HG03060 (cell line): Measurements from ENCODE around the gene RAB44.
"Not testable (repeated sequence)": the region's sequence is repeated elsewhere in the genome, so short reads cannot be mapped to it uniquely, and the experiment has no call there.

Experiments used
- ATAC-seq: cut with Tn5 transposase; IDR thresholded peaks from one replicate; pipeline ENCODE4 v1.9.1; 2021; ENCODE audit warnings: low read depth, moderate number of reproducible peaks; ENCODE audit not compliant: unreplicated experiment

The RAB44 gene

DNA sequence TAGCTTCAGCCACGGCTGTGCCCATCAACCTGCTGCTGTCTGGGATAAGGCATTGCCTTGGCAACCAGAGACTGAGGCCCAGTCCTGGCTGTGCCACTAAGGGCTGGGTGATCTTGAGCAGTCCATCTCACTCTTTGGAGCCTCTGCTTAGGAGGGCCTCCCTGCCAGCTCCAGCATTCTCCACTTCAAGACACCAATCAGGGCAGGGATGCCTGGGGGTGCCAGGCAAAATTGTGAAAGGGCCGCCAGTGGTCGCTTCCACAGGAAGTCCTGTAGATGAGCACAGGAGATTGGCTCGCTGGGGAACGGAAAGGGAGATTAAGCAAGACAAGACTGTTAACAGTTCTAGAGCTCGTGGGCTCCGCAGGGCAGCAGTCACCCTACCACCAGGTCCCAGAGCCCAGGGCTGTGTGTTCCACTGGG is at the start of gene RAB44:
Gene RAB44, plus strand, starts transcription at position 346 of the 423 bp plus-strand sequence. CDS start 6,410 bp downstream, outside the sequence.
- no peak for ATAC-seq

GRCh38 chr6:36649086-36649485 is 48.5 kb upstream of the RAB44 start:
- ATAC-seq: no peak

DNA sequence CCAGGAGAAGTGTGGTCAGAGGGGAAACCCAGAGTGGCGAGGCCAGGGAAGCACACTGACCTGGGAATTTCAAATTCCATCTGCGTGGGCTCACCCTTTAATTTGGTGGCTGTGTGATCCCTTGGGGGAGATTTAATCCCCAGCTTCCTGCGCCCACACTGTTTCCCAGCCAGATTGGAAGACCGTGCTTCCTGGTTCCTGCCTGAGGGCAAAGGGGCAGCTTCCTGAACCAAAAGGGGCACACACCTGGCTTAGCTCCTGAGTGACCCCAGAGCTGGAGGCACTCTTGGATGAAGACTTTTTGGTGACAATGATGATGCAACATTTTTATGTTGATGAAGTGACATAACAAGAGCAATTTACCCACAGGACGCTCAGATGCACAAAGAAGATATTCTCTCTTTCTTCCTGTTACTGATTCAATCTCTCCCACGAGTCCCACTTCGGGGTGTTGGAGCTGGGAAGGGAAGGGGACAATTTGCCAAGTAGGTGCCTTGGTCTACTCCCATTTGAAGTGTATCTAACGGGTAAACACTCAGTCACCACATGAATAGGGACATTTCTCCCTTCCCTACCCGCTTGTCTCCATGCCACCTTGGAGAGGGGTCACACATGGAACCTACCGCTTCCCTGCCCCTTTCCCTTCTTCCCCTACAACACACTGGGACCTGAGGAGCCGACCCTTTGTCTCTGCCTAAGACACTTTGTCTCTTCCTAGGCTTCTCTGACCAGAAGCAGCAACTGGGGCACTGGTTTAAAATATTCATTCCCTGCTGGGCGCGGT is 47.7 kb upstream of the RAB44 start:
- ATAC-seq: no peak

DNA sequence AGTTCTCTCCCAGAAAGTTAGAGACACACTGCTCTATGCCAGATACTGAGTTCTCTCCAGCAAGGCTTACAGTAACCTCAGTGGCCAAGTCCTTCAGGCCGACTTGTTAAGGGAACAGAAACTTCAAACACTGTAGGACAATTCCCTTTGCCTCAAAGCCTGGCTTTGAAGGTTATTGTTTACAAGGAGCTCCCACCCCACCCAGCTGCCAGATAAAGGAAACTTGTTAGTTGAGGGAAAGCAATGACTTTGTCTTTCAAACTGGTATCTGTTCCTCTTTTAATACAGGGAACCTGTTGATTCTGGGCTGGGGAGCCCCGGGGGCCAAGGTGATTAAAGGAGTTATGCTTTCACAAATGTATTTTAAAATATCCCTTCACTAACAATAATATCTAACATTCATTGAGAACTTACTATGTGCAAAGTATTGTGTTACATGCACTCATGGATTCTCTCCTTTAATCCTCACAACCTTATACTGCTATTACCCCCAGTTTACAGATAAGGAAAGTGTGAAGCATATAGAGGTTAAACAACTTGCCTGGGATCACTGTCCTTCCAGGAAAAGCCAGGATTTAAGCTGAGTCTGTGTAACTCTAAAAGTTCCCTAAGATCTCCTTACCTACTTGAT is 46.7 kb upstream of the RAB44 start:
- ATAC-seq: no peak

DNA sequence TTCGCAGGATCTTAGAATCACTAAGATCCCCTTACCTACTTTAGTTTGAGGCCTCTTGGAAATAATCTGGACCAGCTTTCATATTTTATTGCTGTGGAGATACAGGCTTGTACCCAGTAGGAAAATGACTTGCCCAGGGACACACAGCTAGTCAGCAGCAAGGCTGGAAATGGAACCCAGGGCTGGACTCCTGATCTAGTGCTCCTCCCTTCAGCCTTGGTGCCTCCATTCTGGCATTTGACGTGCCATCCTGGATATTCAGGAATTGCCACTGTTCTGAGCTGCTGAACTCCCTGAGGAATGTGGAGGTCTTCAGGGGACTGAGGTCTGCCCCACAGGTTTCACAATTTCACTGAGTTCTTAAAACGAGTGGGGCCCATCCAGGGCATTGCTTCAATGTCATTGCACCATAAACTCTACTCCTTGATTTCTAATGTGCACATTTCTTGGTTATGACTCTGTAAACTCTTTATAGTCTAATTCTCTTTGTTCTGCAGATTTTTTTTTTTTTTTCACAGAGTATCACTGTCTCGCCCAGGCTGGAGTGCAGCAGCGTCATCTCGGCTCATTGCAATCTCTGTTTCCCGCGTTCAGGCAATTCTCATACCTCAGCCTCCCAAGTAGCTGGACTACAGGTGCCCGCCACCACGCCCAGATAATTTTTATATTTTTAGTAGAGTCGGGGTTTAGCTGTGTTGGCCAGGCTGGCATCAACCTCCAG is 45.8 kb upstream of the RAB44 start:
- ATAC-seq: no peak

DNA sequence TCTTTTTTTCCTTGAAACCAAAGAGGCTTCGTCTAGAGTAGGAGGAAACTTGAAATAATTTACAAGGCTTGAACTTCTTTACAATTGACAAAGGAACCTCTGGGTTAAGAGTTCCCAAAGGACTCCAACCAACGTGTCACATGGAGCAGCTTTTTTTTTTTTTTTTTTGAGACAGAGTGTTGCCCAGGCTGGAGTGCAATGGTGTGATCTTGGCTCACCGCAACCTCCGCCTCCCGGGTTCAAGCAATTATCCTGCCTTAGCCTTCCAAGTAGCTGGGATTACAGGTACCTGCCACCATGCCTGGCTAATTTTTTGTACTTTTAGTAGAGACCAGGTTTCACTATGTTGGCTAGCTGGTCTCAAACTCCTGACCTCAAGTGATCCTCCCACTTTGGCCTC is 43.2 kb upstream of the RAB44 start:
- ATAC-seq: not testable (repeated sequence)

- no peak for ATAC-seq
These were observed 42.4 kb upstream of the RAB44 start for GRCh38 chr6:36655085-36655724.

- no peak for ATAC-seq
These were observed 41.2 kb upstream of the RAB44 start for GRCh38 chr6:36656441-36656840.

DNA sequence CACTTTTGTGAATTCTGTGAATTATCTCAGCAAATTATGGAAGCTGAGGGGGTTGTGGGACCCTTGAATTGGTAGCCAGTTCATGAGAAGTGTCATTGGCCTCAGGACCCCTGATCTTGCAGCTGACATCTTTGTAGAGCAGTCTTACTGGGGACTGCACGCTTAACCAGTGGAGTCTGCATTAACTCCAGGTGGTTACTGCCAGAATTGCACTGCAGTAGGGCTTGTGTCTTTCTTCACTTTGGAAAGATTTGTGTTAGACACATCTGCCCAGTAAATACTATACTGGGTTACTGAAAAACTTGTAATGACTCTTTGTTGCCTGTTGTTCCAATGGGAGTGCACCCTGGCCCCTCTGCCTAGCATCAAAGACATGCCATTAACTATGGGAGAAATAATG is 40.4 kb upstream of the RAB44 start:
- no peak for ATAC-seq

GRCh38 chr6:36657942-36658544 is 39.6 kb upstream of the RAB44 start:
- no peak for ATAC-seq

- ATAC-seq: no peak
These were observed 38.4 kb upstream of the RAB44 start for GRCh38 chr6:36659271-36659670.

DNA sequence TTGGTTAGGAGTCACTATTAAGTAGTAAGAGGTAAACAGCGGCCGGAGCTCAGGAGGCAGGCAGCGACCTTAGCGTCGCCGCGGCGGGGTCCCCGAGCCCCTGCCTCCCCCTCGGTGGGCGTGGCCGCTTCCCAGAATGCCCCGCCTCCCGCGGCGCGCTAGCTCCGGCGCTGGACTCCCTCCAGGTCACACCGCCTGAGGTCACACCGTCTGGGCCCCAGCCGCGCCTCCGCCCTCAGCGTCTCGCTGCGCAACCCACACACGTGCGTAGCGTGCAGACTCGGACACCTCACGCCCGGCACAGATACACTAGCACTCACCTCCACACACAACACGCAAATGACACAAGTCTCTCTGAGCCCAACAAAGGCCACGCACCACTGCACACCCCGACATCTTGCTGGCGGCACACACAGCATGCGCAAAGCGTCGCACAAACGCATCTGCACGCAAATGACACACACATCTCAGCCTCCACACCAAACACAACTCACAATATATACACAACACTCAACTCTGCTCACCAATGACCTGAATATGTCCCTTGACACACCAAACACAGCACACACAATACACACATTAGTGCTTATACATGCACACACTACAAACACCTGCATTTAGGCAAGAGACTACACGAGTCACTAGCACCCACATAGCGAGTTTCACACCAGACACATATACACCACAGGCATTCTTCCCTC is 36.7 kb upstream of the RAB44 start:
- no peak for ATAC-seq

DNA sequence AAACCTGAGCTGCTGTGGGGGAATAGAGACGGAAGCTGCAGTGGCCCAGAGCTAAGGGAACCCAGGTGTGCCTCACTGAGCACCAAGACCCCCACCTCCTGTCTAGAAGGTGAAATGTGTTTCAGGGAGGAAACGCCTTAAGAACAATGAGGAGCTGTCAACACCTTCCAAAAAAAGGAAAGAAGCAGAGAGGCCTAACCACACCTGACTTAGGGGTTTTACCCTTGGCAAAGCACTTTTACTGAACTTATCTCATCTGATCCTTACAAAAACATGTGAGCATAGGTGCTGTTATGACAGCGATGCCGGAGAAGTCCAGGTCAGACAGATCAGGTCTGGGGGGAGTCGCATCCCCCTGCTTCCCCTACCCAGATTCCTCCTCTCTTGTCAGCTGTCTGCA is 35.2 kb upstream of the RAB44 start:
- ATAC-seq: no peak

- no peak for ATAC-seq
These were observed 34.8 kb upstream of the RAB44 start for GRCh38 chr6:36662827-36663256.

- ATAC-seq: no peak
These were observed 33.9 kb upstream of the RAB44 start for GRCh38 chr6:36663504-36664446.

- ATAC-seq: no peak
These were observed 32.4 kb upstream of the RAB44 start for GRCh38 chr6:36665180-36665579.

DNA sequence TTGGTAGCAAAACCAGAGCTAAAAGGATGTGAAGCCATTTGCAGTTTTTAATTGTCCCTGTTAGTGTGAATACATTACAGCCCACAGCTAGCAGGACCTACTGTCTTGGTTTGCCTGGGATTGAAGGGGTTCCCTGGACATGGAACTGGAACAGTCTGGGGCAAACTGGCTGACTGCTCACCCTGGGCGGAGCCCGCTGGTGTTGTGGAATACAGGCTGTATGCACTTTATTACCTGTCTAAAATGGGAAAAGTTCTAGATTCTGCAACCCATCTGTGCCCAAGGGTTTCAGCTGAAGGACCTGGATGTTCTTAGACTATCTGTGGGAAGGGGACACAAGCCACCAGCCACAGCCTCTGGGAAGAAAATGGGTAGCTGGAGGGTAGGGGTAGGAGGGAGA is 31.3 kb upstream of the RAB44 start:
- no peak for ATAC-seq

DNA sequence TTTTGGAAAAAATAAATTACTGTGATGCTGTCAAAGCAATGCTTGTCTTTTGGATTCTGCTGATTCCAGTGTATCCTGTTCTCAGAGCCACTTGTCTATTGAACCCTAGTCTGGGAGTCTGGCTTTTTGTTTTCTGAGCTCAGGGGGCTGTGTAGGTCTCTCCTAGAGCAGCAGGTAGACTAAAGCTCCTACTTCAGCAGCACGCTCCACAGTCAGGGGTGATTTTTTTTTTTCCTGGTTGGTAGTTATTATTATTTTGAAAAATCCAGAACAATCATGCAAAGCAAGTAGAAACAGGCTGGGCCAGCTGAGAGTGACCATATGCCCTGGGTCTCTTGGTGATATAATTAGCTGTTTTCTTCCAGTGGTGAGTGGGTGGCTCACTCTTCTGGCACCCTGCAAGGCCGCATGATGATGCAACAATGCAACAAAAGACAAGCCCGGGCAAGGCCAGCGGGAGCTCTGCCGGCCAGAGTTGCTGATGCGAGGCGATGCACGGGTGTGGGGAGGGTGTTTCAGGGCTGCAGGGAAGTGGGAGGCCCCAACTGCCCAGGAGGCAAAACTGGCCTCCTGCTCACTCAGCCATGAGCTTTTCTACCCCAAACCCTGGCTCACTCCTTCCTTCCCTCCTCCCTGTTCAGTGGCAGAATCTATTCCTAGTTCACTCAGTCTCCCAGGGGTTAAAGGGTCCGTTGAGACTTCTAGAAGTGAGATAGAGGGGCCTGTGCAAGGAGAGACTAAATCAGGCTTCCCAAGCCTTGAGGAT is 30.6 kb upstream of the RAB44 start:
- ATAC-seq: peak; percentile 41
